Endothelial cell of umbilical vein (primary cell): Measurements from ENCODE around the gene MAU2. TPM values are rescaled to one million over a fixed set of nuclear protein-coding genes. Genes with fewer than 3 reads are reported as not detected.

ENCODE experiments used
- BruUV-seq: library from RNA; stranded (reverse); fragments of 400-500 nt; replicated peaks from 2 replicates; lab custom pipeline; 2021; lab: Mats Ljungman, UMichigan
- CTCF ChIA-PET: fragments of 300-600, 350-600 bp; sonication (Branson Sonifier 250); formaldehyde crosslinking; loops from one replicate; lab custom pipeline; 2021; ENCODE audit warnings: antibody characterized with exemption, inconsistent platforms; lab: Charles Lee
- POLR2A ChIA-PET: fragments of 300-600, 350-600 bp; sonication (Branson Sonifier 250); formaldehyde crosslinking; loops from one replicate; lab custom pipeline; 2021; ENCODE audit warnings: antibody characterized with exemption, inconsistent platforms; lab: Charles Lee
- DNase-seq: peaks from one replicate; pipeline ENCODE4 v3.0.0-alpha.2; 2011; ENCODE audit warnings: low read depth, low spot score
- FAIRE-seq: peaks from 2 replicates; lab custom pipeline; 2011; peaks lifted over from hg19 to GRCh38; lab: Jason Lieb, UNC
- H2AFZ ChIP-seq: 2 replicates; pipeline ENCODE4 v1.6.0; 2012; ENCODE audit warnings: low read depth, low read length, control low read depth, inconsistent platforms
- H3K27ac ChIP-seq: 2 replicates; pipeline ENCODE4 v1.5.1; 2011; ENCODE audit warnings: low read depth, mild to moderate bottlenecking, control low read depth, low read length, moderate library complexity; ENCODE audit not compliant: insufficient read depth
- H3K27me3 ChIP-seq, 2 experiments: 2 replicates each; pipeline versions ENCODE4 v1.6.0 to v1.6.1; 2011; ENCODE audit warnings: low read length in 2 of 2, mixed read lengths in 1 of 2; ENCODE audit not compliant: control insufficient read depth in 2 of 2, insufficient read depth in 2 of 2
- H3K36me3 ChIP-seq, 2 experiments: 2 replicates in 1 of 2; 3 replicates in 1 of 2; pipeline ENCODE4 v1.5.1; 2011; ENCODE audit warnings: low read length in 2 of 2, mild to moderate bottlenecking in 1 of 2, moderate library complexity in 1 of 2; ENCODE audit not compliant: control insufficient read depth in 2 of 2, insufficient read depth in 2 of 2; ENCODE audit errors: extremely low read depth in 1 of 2
- H3K4me1 ChIP-seq: 3 replicates; pipeline ENCODE4 v1.5.1; 2011; ENCODE audit warnings: mild to moderate bottlenecking, low read length; ENCODE audit not compliant: control insufficient read depth, insufficient read depth; ENCODE audit errors: extremely low read depth
- H3K4me2 ChIP-seq: 2 replicates; pipeline ENCODE4 v1.6.1; 2011; ENCODE audit warnings: low read length, control low read depth, mixed read lengths; ENCODE audit not compliant: insufficient read depth
- H3K4me3 ChIP-seq, 3 experiments: fragments of 200-600 bp in 1 of 3; sonication (generic), shearing (Covaris generic) in 1 of 3; replicated peaks in 1 of 3; 2 replicates each; pipeline ENCODE4 v1.5.1; 2011 to 2016; ENCODE audit warnings: control low read depth in 3 of 3, low read length in 3 of 3, mild to moderate bottlenecking in 2 of 3, inconsistent platforms in 1 of 3, low read depth in 1 of 3, moderate library complexity in 1 of 3; ENCODE audit not compliant: insufficient read depth in 1 of 3
- H3K79me2 ChIP-seq: 2 replicates; pipeline ENCODE4 v1.6.0; 2012; ENCODE audit warnings: low read length, inconsistent platforms; ENCODE audit not compliant: control insufficient read depth, insufficient read depth
- H3K9ac ChIP-seq: replicated peaks from 2 replicates; pipeline ENCODE3; 2011; ENCODE audit warnings: low read length, control low read depth; ENCODE audit not compliant: insufficient read depth; ENCODE audit errors: extremely low read depth
- H3K9me1 ChIP-seq: replicated peaks from 3 replicates; pipeline ENCODE4 v1.6.0; 2011; ENCODE audit warnings: mild to moderate bottlenecking, low read length; ENCODE audit not compliant: control insufficient read depth, insufficient read depth; ENCODE audit errors: extremely low read depth
- H3K9me3 ChIP-seq: replicated peaks from 2 replicates; pipeline ENCODE4 v1.5.1; 2012; ENCODE audit warnings: low read length, inconsistent platforms; ENCODE audit not compliant: control insufficient read depth, insufficient read depth
- H4K20me1 ChIP-seq: replicated peaks from 2 replicates; pipeline ENCODE3; 2011; ENCODE audit warnings: mild to moderate bottlenecking, low read length; ENCODE audit not compliant: control insufficient read depth, insufficient read depth; ENCODE audit errors: extremely low read depth
- EZH2 ChIP-seq: IDR thresholded peaks from 2 replicates; pipeline ENCODE4 v1.6.1; 2012; ENCODE audit warnings: borderline replicate concordance, low read depth, mild to moderate bottlenecking, moderate library complexity, low read length, inconsistent platforms; ENCODE audit not compliant: severe bottlenecking
- GATA2 ChIP-seq: IDR thresholded peaks from 2 replicates; pipeline ENCODE4 v1.7.0; 2011; ENCODE audit warnings: low read depth, mild to moderate bottlenecking, moderate library complexity, mixed read lengths, low read length; ENCODE audit not compliant: insufficient read length, insufficient read depth
- JUN ChIP-seq: IDR thresholded peaks from 2 replicates; pipeline ENCODE4 v1.6.1; 2011; ENCODE audit warnings: borderline replicate concordance, low read depth; ENCODE audit not compliant: insufficient read length, insufficient read depth
- MYC ChIP-seq: IDR thresholded peaks from one replicate; pipeline ENCODE4 v1.6.1; 2011; ENCODE audit warnings: mild to moderate bottlenecking, low read depth, low read length
- POLR2A ChIP-seq: IDR thresholded peaks from 2 replicates; pipeline ENCODE4 v1.6.1; 2012; ENCODE audit warnings: low read depth, mild to moderate bottlenecking, control low read depth, low read length
- POLR2AphosphoS5 ChIP-seq: IDR thresholded peaks from 2 replicates; pipeline ENCODE4 v1.6.1; 2012; ENCODE audit warnings: low read depth, mild to moderate bottlenecking, control low read depth, low read length, moderate library complexity; ENCODE audit not compliant: insufficient read depth
- dilution Hi-C: fragments of 300-500 bp; cut with MboI; formaldehyde crosslinking; loops from one replicate; pipeline ENCODE4 v1.15.0; 2019; ENCODE audit warnings: low sequenced_read_pairs; ENCODE audit not compliant: extremely low pct_ligation_motif_present
- intact Hi-C: fragments of 100-400 bp; cut with micrococcal nuclease; formaldehyde crosslinking; loops from one replicate; pipeline ENCODE4 v1.10.0; 2022
- polyA plus RNA-seq, 4 experiments: library from polyadenylated mRNA; depleted of rRNA in 3 of 4; stranded (reverse) in 3 of 4; unstranded in 1 of 4; fragments of >200 nt; gene quantifications; 2 replicates each; pipeline versions ENCODE4 v1.2.1 to v1.2.3, GENCODE V29; 2011 to 2012; ENCODE audit warnings: missing spikeins in 1 of 4
- total RNA-seq: library from RNA; stranded (reverse); gene quantifications from 2 replicates; pipeline ENCODE4 v1.2.3, GENCODE V29; 2021
- TF ChIP-seq, protein P1 (sequence below): IDR thresholded peaks from 2 replicates; pipeline ENCODE4 v1.6.1; 2011; ENCODE audit not compliant: insufficient read depth, insufficient read length
- TF ChIP-seq, protein P2 (sequence below), 2 donors: IDR thresholded peaks; 1 replicate in 1 of 2; 2 replicates in 1 of 2; pipeline ENCODE4 v1.5.1; 2011; ENCODE audit warnings: low read length in 2 of 2, mild to moderate bottlenecking in 2 of 2, moderate library complexity in 2 of 2, control low read depth in 1 of 2, inconsistent platforms in 1 of 2, low read depth in 1 of 2; ENCODE audit not compliant: insufficient read depth in 1 of 2; ENCODE audit errors: extremely low read depth in 1 of 2

The MAU2 gene
- total and polyA plus RNA-seq, 2 donors (not counting 3 experiments of a cell fraction or from before 2014, with no cell fraction given) = 36.9 to 70.0 TPM

DNA sequence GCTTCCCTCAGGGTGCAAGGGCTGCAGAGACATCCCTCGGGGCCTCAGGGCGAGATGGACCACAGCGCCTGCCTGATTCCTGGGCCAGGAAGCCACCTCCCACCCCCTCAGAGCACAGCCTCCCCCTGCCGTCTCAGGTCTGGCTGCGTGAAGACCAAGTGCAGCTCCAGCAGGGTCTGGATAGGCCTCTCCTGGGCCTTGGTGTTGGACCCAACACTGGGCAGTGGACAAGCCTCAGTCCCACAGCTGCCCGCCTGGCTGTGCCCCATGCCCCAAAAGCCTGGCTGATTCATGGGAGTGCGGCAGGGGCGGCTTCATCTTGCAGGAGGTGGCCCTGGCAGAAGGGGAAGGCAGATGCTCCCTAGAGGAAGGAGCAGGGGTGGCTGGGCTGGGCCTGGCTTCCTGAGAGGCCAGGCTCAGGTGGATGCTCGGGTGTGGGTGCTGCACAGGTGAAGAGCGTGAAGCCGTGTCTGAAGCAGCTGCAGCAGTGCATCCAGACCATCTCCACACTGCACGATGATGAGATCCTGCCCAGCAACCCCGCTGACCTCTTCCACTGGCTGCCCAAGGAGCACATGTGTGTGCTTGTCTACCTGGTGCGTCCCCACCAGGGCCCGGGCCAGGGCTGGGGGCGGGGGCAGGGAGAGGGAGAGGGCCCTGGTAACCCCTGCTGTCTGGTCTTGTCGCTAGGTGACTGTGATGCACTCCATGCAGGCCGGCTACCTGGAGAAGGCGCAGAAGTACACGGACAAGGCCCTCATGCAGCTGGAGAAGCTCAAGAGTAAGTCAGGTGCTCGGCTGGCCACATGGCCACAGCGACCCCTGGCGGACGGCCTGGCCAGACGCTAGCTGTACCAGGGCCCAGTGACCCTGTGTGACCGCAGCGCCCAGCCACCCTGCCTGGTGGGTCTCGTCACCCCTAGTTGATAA is 21.7 kb downstream of the MAU2 start:
- dilution Hi-C loops = no loop called here
- Histone ChIP-seq H4K20me1 (no peaks in the 10 kb centered on the region), H3K4me1 (no peaks in the 10 kb centered on the region), H3K4me3 (no peak overlapping the region), H3K27ac (no peak overlapping the region), H2AFZ (no peak overlapping the region), H3K9me3 (no peaks in the 10 kb centered on the region), H3K4me2 (no peak overlapping the region), H3K36me3 (peaks cover 6 to 77% of the 10 kb centered on the region in 2 experiments), H3K79me2 (no peaks in the 10 kb centered on the region), H3K9ac (no peak overlapping the region), H3K9me1 (no peaks in the 10 kb centered on the region), H3K27me3 (no peaks in the 10 kb centered on the region)
- FAIRE-seq (peak; percentile 48), DNase-seq (peak; percentile 43)
- TF ChIP-seq GATA2 = no peak
- no peak for TF ChIP-seq POLR2A
- no peak for TF ChIP-seq MYC
- no peak for TF ChIP-seq POLR2AphosphoS5
- TF ChIP-seq, protein P1, sequence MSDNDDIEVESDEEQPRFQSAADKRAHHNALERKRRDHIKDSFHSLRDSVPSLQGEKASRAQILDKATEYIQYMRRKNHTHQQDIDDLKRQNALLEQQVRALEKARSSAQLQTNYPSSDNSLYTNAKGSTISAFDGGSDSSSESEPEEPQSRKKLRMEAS = peak; percentile 42
- TF ChIP-seq, protein P2, sequence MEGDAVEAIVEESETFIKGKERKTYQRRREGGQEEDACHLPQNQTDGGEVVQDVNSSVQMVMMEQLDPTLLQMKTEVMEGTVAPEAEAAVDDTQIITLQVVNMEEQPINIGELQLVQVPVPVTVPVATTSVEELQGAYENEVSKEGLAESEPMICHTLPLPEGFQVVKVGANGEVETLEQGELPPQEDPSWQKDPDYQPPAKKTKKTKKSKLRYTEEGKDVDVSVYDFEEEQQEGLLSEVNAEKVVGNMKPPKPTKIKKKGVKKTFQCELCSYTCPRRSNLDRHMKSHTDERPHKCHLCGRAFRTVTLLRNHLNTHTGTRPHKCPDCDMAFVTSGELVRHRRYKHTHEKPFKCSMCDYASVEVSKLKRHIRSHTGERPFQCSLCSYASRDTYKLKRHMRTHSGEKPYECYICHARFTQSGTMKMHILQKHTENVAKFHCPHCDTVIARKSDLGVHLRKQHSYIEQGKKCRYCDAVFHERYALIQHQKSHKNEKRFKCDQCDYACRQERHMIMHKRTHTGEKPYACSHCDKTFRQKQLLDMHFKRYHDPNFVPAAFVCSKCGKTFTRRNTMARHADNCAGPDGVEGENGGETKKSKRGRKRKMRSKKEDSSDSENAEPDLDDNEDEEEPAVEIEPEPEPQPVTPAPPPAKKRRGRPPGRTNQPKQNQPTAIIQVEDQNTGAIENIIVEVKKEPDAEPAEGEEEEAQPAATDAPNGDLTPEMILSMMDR (IDR thresholded peaks at IDR 0.05; ENCODE audit: extremely low read depth in 1 of 2, insufficient read depth in 1 of 2, low read depth in 1 of 2, low read length in 2 of 2) = peak; percentile 87 to 98
- TF ChIP-seq EZH2 = no peak
- TF ChIP-seq JUN = no peak
- no TSS peak for BruUV-seq
- intact Hi-C loops = loop anchor here (1.0 kb wide), 1 partner anchor 156 kb away; no protein-coding TSS in a partner anchor
- POLR2A ChIA-PET = no interaction called here
- CTCF ChIA-PET = interaction anchor here (0.6 to 2.7 kb wide), 37 partner anchors 9 to 199 kb away, joined by 3 to 51 read pairs (median 4); partner anchors contain the start of genes BORCS8, MAU2, NR2C2AP and RFXANK
